Measurements from ENCODE around the gene THBD.

The THBD gene

GRCh38 chr20:23007462-23007861, 42.0 kb downstream of the THBD start:
- no peak for DNase-seq

GRCh38 chr20:23005776-23006175, 43.7 kb downstream of the THBD start:
- DNase-seq, result no peak

DNA sequence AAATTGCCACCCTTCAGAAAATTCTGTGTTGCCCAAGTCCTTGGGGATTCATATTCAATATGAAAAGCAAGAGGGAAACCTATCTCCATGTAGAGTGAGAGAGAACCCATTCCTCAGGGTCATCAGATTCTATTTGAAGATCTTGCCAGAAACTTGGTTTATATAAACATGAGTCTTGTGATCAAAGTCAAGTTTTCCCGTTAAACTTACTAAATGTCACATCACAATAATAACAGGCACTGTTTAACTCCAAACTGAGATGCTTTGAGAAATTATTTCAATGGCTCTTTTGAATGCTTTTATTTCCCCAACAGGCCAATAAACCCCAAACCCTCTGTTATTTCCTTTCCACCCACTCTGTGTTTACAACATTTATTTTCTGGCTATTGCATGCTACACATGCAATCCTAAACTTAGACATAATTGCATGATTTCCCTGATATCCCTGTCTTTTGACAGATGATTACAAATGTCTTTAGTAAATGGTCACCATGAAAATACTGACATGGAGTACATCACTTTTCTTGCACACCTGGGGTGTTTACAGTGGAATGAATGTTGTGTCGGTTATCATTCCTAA, 45.5 kb downstream of the THBD start:
- no peak for DNase-seq

DNA sequence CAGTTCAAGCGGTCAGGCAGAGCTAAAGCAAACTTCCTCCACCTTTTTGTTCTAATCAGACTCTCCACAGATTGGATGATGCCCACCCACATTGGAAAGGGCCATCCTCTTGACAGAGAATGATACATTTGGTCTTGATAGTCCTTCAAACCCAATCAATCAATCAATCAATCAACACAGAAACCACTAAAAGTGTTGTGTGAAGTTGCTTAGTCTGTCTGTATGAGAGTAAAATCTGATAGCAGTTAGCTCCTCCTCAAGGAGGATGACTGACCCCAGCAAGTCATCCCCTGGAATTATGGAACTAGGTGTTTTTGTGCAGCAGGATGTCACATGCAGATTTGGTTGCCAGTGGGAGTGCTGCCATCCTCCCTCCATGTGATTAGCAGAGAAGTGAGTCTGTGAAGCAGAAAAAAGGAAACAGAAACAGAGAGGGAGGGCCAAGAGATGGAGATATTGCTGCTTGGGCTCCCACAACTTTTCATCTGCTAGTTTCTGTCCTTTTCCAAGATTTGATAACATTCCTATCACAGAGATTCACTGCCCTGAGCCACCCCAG, 46.3 kb downstream of the THBD start:
- DNase-seq, result no peak

- DNase-seq, result no peak
Measured at GRCh38 chr20:23002276-23002675, 47.2 kb downstream of the THBD start.

- DNase-seq, result no peak
Measured at GRCh38 chr20:23000232-23000947, 49.1 kb downstream of the THBD start.

- no peak for DNase-seq
Measured at GRCh38 chr20:22999756-23000155, 49.7 kb downstream of the THBD start.

DNA sequence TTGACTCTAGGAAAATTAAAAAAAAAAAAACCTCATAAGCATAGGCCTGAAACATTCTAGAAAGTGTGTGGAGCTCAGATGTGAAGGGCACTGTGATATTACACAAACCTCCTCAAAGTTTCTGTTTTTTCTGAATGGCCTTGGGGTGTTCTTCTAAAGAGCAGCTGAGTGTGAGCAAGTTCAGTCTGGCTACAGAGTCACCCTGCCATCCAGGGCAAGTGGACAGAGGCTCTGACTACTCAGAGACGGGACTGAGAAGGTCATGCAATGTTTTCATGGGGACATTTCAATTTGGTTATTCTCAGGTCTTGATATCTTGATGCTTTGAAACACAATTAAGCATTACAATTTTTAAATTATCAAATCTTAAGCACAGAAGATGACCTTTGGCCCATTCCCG, 51.0 kb downstream of the THBD start:
- no peak for DNase-seq

DNA sequence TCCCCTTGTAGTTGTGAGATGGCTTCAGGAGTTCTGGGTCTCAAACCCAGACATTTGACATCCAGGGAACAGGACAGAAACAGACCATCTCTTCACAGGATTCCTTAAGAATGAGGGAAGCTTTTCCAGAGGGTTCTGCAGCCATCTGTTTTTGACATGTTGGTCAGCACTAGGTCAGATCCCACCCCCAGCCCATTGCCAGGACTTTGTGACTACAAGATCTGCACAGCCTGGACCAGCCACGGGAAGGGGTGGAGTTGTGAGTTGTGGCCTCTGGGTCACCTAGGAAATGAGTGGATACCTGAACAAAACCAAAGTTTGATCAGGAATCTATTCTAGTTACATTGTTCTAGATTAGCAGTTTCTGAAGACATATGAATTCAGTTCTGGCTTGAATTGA, 53.5 kb downstream of the THBD start:
- no peak for DNase-seq

Data from CD4-positive, alpha-beta T cell treated with Interleukin-6 for 4 hours (primary cell).